Pancreas (tissue), 10 donors: Measurements from ENCODE around the gene FILIP1. TPM values are rescaled to one million over a fixed set of nuclear protein-coding genes. Genes with fewer than 3 reads are reported as not detected.

Experiments used
- ATAC-seq, 4 donors: fragments of 200-7000 bp; cut with Tn5 transposase; one replicate each; pipeline versions ENCODE4 v1.8.0 to v1.9.1; 2020; ENCODE audit warnings: mild to moderate bottlenecking in 4 of 4, moderate library complexity in 4 of 4
- DNase-seq, 6 donors: peaks; one replicate each; pipeline ENCODE4 v3.0.0-alpha.2; 2020
- FAIRE-seq: peaks from 2 replicates; lab custom pipeline; 2012; peaks lifted over from hg19 to GRCh38; lab: Jason Lieb, UNC
- H3K27ac ChIP-seq, 4 donors: fragments of 200-600 bp; sonication (generic); 1 replicate in 3 of 4; 2 replicates in 1 of 4; pipeline versions ENCODE4 v1.5.0 to v1.8.0; 2020
- H3K27me3 ChIP-seq, 4 donors: fragments of 200-600 bp; one replicate each; pipeline ENCODE4 v1.8.0; 2021
- H3K36me3 ChIP-seq, 3 donors: fragments of 200-600 bp; sonication (generic) in 1 of 3; one replicate each; pipeline versions ENCODE4 v1.5.0 to v1.8.0; 2020 to 2021
- H3K4me1 ChIP-seq, 3 donors: fragments of 200-600 bp; one replicate each; pipeline ENCODE4 v1.8.0; 2021
- H3K4me3 ChIP-seq, 4 donors: fragments of 200-600 bp; sonication (generic) in 2 of 4; one replicate each; pipeline versions ENCODE4 v1.5.0 to v1.8.0; 2020 to 2021
- H3K9me3 ChIP-seq, 4 donors: fragments of 200-600 bp; one replicate each; pipeline ENCODE4 v1.8.0; 2021
- WGBS, 2 donors: extraction: QIAGEN DNeasy Blood & Tissue Kit; methylation state at CpG; one replicate each; pipeline ENCODE4 v1.1.7; 2013; 5-methylcytosine and 5-hydroxymethylcytosine counted together
- intact Hi-C, 3 donors: fragments of 100-400 bp; cut with DNase I; formaldehyde crosslinking; loops; one replicate each; pipeline versions ENCODE4 v1.11.1 to v1.14.2; 2022
- polyA plus RNA-seq, 2 donors: library from polyadenylated mRNA; stranded (reverse); fragments of 200-250 nt; gene quantifications; one replicate each; pipeline ENCODE4 v1.2.3, GENCODE V29; 2013
- total RNA-seq, 6 donors: library from RNA; stranded (reverse); fragmentation: NEBNext Ultra II Directional in 4 of 6; extraction: Animal tissue kit (Norgen Biotek cat#: 25700) in 4 of 6; gene quantifications; one replicate each; pipeline versions ENCODE4 v1.2.1 to v1.2.4, GENCODE V29; 2021 to 2023
- TF ChIP-seq, protein P1 (sequence below), 4 donors: fragments of 200-600 bp; sonication (generic) in 3 of 4; IDR thresholded peaks; one replicate each; pipeline versions ENCODE4 v1.5.0 to v1.8.0; 2021; ENCODE audit warnings: antibody characterized with exemption in 4 of 4
- donor health status: healthy with polysubstance abuse.
- donor health status: DM: no; HTN: no; CAD: no; lungs with moderate emphysema.
- donor health status: DM: no; HTN: no; CAD: no.
- donor health status: control.
- donor health status: control.
- donor health status: Bipolar disorder and iron deficiency.
- donor health status: DM: yes; HTN: yes; CAD: no.
- donor health status: DM: no; HTN: no; CAD: no.
- donor health status: DM: no; HTN: no; CAD: no.
- donor health status: DM: yes; HTN: yes; CAD: no.

The FILIP1 gene
- total and polyA plus RNA-seq, 8 donors: 0.33 to 3.6 (median 1.5) TPM

GRCh38 chr6:75318900-75319299 is 174.7 kb downstream of the FILIP1 start:
- Histone ChIP-seq H3K27ac (no peak overlapping the region), H3K4me3 (no peak overlapping the region), H3K9me3 (no peaks in the 10 kb centered on the region), H3K4me1 (peaks cover 0 to 5% (median 0%) of the 10 kb centered on the region in 3 donors), H3K27me3 (no peaks in the 10 kb centered on the region), H3K36me3 (no peaks in the 10 kb centered on the region)
- ATAC-seq (no peak), DNase-seq (no peak), FAIRE-seq (no peak)
- TF ChIP-seq, protein P1, sequence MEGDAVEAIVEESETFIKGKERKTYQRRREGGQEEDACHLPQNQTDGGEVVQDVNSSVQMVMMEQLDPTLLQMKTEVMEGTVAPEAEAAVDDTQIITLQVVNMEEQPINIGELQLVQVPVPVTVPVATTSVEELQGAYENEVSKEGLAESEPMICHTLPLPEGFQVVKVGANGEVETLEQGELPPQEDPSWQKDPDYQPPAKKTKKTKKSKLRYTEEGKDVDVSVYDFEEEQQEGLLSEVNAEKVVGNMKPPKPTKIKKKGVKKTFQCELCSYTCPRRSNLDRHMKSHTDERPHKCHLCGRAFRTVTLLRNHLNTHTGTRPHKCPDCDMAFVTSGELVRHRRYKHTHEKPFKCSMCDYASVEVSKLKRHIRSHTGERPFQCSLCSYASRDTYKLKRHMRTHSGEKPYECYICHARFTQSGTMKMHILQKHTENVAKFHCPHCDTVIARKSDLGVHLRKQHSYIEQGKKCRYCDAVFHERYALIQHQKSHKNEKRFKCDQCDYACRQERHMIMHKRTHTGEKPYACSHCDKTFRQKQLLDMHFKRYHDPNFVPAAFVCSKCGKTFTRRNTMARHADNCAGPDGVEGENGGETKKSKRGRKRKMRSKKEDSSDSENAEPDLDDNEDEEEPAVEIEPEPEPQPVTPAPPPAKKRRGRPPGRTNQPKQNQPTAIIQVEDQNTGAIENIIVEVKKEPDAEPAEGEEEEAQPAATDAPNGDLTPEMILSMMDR (IDR thresholded peaks at IDR 0.05): no peak
- WGBS, 2 donors: 72 to 79% methylated on average over 2 of the region's 2 CpGs
- intact Hi-C loops: no loop called here

- peaks cover 0 to 5% (median 0%) of the 10 kb centered on the region in 3 donors for H3K4me1 ChIP-seq
- DNase-seq (no peak), FAIRE-seq (no peak), ATAC-seq (no peak)
- H3K4me3 ChIP-seq: no peak overlapping the region
- H3K9me3 ChIP-seq: no peaks in the 10 kb centered on the region
- no peaks in the 10 kb centered on the region for H3K27me3 ChIP-seq
- no peak overlapping the region for H3K27ac ChIP-seq
- H3K36me3 ChIP-seq: no peaks in the 10 kb centered on the region
- 67 to 71% methylated on average over 4 of the region's 4 CpGs for WGBS, 2 donors
- intact Hi-C loops: no loop called here
- TF ChIP-seq, protein P1 (IDR thresholded peaks at IDR 0.05): no peak
Measured at GRCh38 chr6:75317503-75318206, 175.9 kb downstream of the FILIP1 start.

- no peak overlapping the region for H3K27ac ChIP-seq
Measured at GRCh38 chr6:75315978-75316377, 177.6 kb downstream of the FILIP1 start.

GRCh38 chr6:75308250-75308988 is 185.2 kb downstream of the FILIP1 start:
- Histone ChIP-seq H3K27me3 (no peaks in the 10 kb centered on the region), H3K36me3 (no peaks in the 10 kb centered on the region), H3K4me3 (no peak overlapping the region), H3K9me3 (no peaks in the 10 kb centered on the region), H3K27ac (no peak overlapping the region), H3K4me1 (no peaks in the 10 kb centered on the region)
- DNase-seq: no peak
- TF ChIP-seq, protein P1 (IDR thresholded peaks at IDR 0.05): no peak
- ATAC-seq: no peak
- 76 to 78% methylated on average over 11 of the region's 11 CpGs for WGBS, 2 donors
- no peak for FAIRE-seq
- intact Hi-C loops: loop anchor here in 1 of 3 donors (10.0 kb wide), 1 partner anchor 216 kb away; no protein-coding TSS in a partner anchor

More at GRCh38 chr6:75315978-75316377, 177.6 kb downstream of the FILIP1 start:
- intact Hi-C loops: no loop called here
- Histone ChIP-seq H3K4me1 (peaks cover 0 to 5% (median 0%) of the 10 kb centered on the region in 3 donors), H3K9me3 (no peaks in the 10 kb centered on the region), H3K4me3 (no peak overlapping the region), H3K27me3 (no peaks in the 10 kb centered on the region), H3K36me3 (no peaks in the 10 kb centered on the region)
- DNase-seq: no peak
- FAIRE-seq: peak; percentile 45
- TF ChIP-seq, protein P1 (IDR thresholded peaks at IDR 0.05): no peak
- ATAC-seq: no peak
